ENCODE measurements around the gene TMEM26. TPM values are rescaled to one million over a fixed set of nuclear protein-coding genes. Genes with fewer than 3 reads are reported as not detected.
A peak's percentile ranks its signal among the peaks of the same experiment; 100 is the strongest.

The TMEM26 gene
- total and polyA plus RNA-seq, 9 of the 15 experiments (the other 6 are each of a cell fraction or from before 2014, with no cell fraction given), result not detected

- POLR2A ChIA-PET, result no interaction called here
- WGBS (ENCODE audit: insufficient coverage, low coverage, missing lambda C conversion rate), result 3% methylated on average over 5 of the region's 5 CpGs
- no peak overlapping the region for H2AFZ ChIP-seq (ENCODE audit: low read depth, low read length)
Measured at GRCh38 chr10:61463035-61463909, 10.1 kb upstream of the TMEM26 start.

GRCh38 chr10:61460835-61461234 lies 7.7 kb upstream of the TMEM26 start:
- no peaks in the 10 kb centered on the region for H3K9me1 ChIP-seq (ENCODE audit: control insufficient read depth, insufficient read depth, low read length)
- H3K79me2 ChIP-seq (ENCODE audit: control insufficient read depth, insufficient read depth, low read length), result no peaks in the 10 kb centered on the region
- intact Hi-C loops (cut with micrococcal nuclease), result no loop called here
- ATAC-seq (no peak), FAIRE-seq (peak; percentile 78), DNase-seq (ENCODE audit: extremely low read depth in 1 of 4, low spot score in 3 of 4) (peak in 1 of 4 experiments; percentile 31)
- H3K4me3 ChIP-seq, result no peak overlapping the region
- H3K9ac ChIP-seq (ENCODE audit: insufficient read depth in 1 of 2, low read depth in 2 of 2, low read length in 2 of 2), result no peak overlapping the region
- H3K9me3 ChIP-seq (replicated peaks; ENCODE audit: control insufficient read depth, insufficient read depth, low read depth, low read length), result no peaks in the 10 kb centered on the region
- POLR2A ChIA-PET, result interaction anchor here (0.6 kb wide), 1 partner anchor 124 kb away, joined by 3 read pairs; no protein-coding TSS in a partner anchor
- no peak overlapping the region for H2AFZ ChIP-seq (ENCODE audit: low read depth, low read length)
- H3K36me3 ChIP-seq (ENCODE audit: control insufficient read depth, insufficient read depth, low read length), result no peaks in the 10 kb centered on the region
- no peaks in the 10 kb centered on the region for H3K4me1 ChIP-seq (replicated peaks in 1 of 2; ENCODE audit: control insufficient read depth in 2 of 2, insufficient read depth in 2 of 2, low read length in 2 of 2)
- in situ Hi-C loops (cut with MboI), result no loop called here
- no TSS peak for BruUV-seq (replicated peaks)
- peaks cover 0 to 5% of the 10 kb centered on the region in 2 experiments; a peak in 2 of 5 replicates for H3K27me3 ChIP-seq (ENCODE audit: control insufficient read depth in 2 of 2, insufficient read depth in 2 of 2, low read length in 2 of 2)
- H4K20me1 ChIP-seq (replicated peaks; ENCODE audit: control insufficient read depth, insufficient read depth, low read length), result no peaks in the 10 kb centered on the region
- CTCF ChIA-PET (ENCODE audit: low intra/inter-chr PET ratio), result no interaction called here
- no peak overlapping the region for H3K27ac ChIP-seq (ENCODE audit: extremely low read depth, low read depth, low read length)
- H3K4me2 ChIP-seq (ENCODE audit: insufficient read depth, low read length), result no peak overlapping the region
- 0 out of 2 replicates have a peak, but pooled peaks have one; percentile 32 for TF ChIP-seq SMAD4 (CRISPR knock-in tag; conservative IDR thresholded peaks at IDR 0.05)
- no peak for TF ChIP-seq FOS (IDR thresholded peaks at IDR 0.05; ENCODE audit: extremely low read depth, insufficient read length)
- no peak for TF ChIP-seq ZBED1 (IDR thresholded peaks at IDR 0.05)
- TF ChIP-seq ETV1 (tag; conservative IDR thresholded peaks at IDR 0.05; ENCODE audit: low read depth), result peak; percentile 29; the same call in 1 of the 2 replicates
- no peak for TF ChIP-seq KDM4B (IDR thresholded peaks at IDR 0.05; ENCODE audit: borderline replicate concordance in 2 of 2, low read depth in 1 of 2)
- TF ChIP-seq CBFB (CRISPR knock-in tag; IDR thresholded peaks at IDR 0.05), result no peak
- 0 out of 2 replicates have a peak, but pooled peaks have one; percentile 18 for TF ChIP-seq ZNF175 (CRISPR knock-in tag; IDR thresholded peaks at IDR 0.05; ENCODE audit: low read depth)
- no peak for TF ChIP-seq JUND (IDR thresholded peaks at IDR 0.05; ENCODE audit: borderline replicate concordance, low read depth, low read length)
- peak; percentile 49; the same call in 1 of the 3 replicates for TF ChIP-seq JUND (tag; IDR thresholded peaks at IDR 0.05; ENCODE audit: borderline replicate concordance, low read depth, low read length)
- peak; percentile 78 for TF ChIP-seq CBFA2T3 (IDR thresholded peaks at IDR 0.05)
- 0 out of 2 replicates have a peak, but pooled peaks have one; percentile 19 for TF ChIP-seq KLF16 (IDR thresholded peaks at IDR 0.05)
- peak; percentile 41; the same call in 1 of the 2 replicates for TF ChIP-seq ZKSCAN8 (CRISPR knock-in tag; IDR thresholded peaks at IDR 0.05)
- TF ChIP-seq ZBTB7A (IDR thresholded peaks at IDR 0.05; ENCODE audit: borderline replicate concordance, control insufficient read depth, low read depth, low read length), result no peak

More at GRCh38 chr10:61463035-61463909, 10.1 kb upstream of the TMEM26 start:
- Histone ChIP-seq H3K4me3 (no peak overlapping the region), H3K79me2 (ENCODE audit: control insufficient read depth, insufficient read depth, low read length) (no peaks in the 10 kb centered on the region), H3K4me1 (replicated peaks in 1 of 2; ENCODE audit: control insufficient read depth in 2 of 2, insufficient read depth in 2 of 2, low read length in 2 of 2) (no peaks in the 10 kb centered on the region; a peak in 1 of 5 replicates), H3K9ac (ENCODE audit: insufficient read depth in 1 of 2, low read depth in 2 of 2, low read length in 2 of 2) (no peak overlapping the region), H3K27me3 (ENCODE audit: control insufficient read depth in 2 of 2, insufficient read depth in 2 of 2, low read length in 2 of 2) (no peaks in the 10 kb centered on the region), H4K20me1 (replicated peaks; ENCODE audit: control insufficient read depth, insufficient read depth, low read length) (no peaks in the 10 kb centered on the region), H3K9me1 (ENCODE audit: control insufficient read depth, insufficient read depth, low read length) (no peaks in the 10 kb centered on the region), H3K4me2 (ENCODE audit: insufficient read depth, low read length) (no peak overlapping the region), H3K27ac (ENCODE audit: extremely low read depth, low read depth, low read length) (no peak overlapping the region), H3K9me3 (replicated peaks; ENCODE audit: control insufficient read depth, insufficient read depth, low read depth, low read length) (no peaks in the 10 kb centered on the region), H3K36me3 (ENCODE audit: control insufficient read depth, insufficient read depth, low read length) (no peaks in the 10 kb centered on the region)
- ATAC-seq (no peak), DNase-seq (ENCODE audit: extremely low read depth in 1 of 4, low spot score in 3 of 4) (no peak), FAIRE-seq (no peak)
- no peak for TF ChIP-seq SAFB (IDR thresholded peaks at IDR 0.05; ENCODE audit: borderline replicate concordance, low read depth, low read length)
- TF ChIP-seq, protein P1, sequence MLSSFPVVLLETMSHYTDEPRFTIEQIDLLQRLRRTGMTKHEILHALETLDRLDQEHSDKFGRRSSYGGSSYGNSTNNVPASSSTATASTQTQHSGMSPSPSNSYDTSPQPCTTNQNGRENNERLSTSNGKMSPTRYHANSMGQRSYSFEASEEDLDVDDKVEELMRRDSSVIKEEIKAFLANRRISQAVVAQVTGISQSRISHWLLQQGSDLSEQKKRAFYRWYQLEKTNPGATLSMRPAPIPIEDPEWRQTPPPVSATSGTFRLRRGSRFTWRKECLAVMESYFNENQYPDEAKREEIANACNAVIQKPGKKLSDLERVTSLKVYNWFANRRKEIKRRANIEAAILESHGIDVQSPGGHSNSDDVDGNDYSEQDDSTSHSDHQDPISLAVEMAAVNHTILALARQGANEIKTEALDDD (IDR thresholded peaks at IDR 0.05), result peak; percentile 30; the same call in 1 of the 2 replicates
- BruUV-seq (replicated peaks), result no TSS peak
- intact Hi-C loops (cut with micrococcal nuclease), result no loop called here
- in situ Hi-C loops (cut with MboI), result no loop called here
- CTCF ChIA-PET (ENCODE audit: low intra/inter-chr PET ratio), result no interaction called here
